OCI-LY3 (cell line): ENCODE results near the gene HELZ2.

Source experiments
- H2AFZ ChIP-seq: fragments of 200-600, 300-600 bp; shearing (Covaris generic); 2 replicates; pipeline ENCODE4 v1.6.0; 2014; ENCODE audit warnings: antibody characterized with exemption, low read depth, low read length
- H3K27ac ChIP-seq: fragments of 200-600, 300-600 bp; sonication (generic); 2 replicates; pipeline ENCODE4 v1.5.1; 2014; ENCODE audit warnings: mild to moderate bottlenecking, low read length, moderate library complexity, mixed read lengths
- H3K27me3 ChIP-seq: fragments of 200-600, 300-600 bp; sonication (generic); 2 replicates; pipeline ENCODE4 v1.6.1; 2014; ENCODE audit warnings: low read depth, low read length, mixed read lengths
- H3K36me3 ChIP-seq: fragments of 200-600, 300-600 bp; sonication (generic); replicated peaks from 2 replicates; pipeline ENCODE3; 2014; ENCODE audit warnings: low read depth, low read length, mixed read lengths
- H3K4me1 ChIP-seq: fragments of 300-600, 200-600 bp; sonication (generic); 2 replicates; pipeline ENCODE4 v1.6.1; 2014; ENCODE audit warnings: low read length, mixed read lengths
- H3K4me2 ChIP-seq: fragments of 200-600, 300-600 bp; sonication (generic); 2 replicates; pipeline ENCODE4 v1.6.1; 2014; ENCODE audit warnings: low read length, mixed read lengths
- H3K4me3 ChIP-seq: fragments of 300-600, 200-600 bp; sonication (generic); 2 replicates; pipeline ENCODE4 v1.5.1; 2014; ENCODE audit warnings: antibody characterized with exemption, mild to moderate bottlenecking, low read length, moderate library complexity
- H3K79me2 ChIP-seq: fragments of 300-600, 200-600 bp; shearing (Covaris generic); 2 replicates; pipeline ENCODE4 v1.6.1; 2014; ENCODE audit warnings: mild to moderate bottlenecking, low read length, mixed read lengths
- H3K9ac ChIP-seq: fragments of 300-600, 200-600 bp; shearing (Covaris generic); 2 replicates; pipeline ENCODE4 v1.6.0; 2014; ENCODE audit warnings: mild to moderate bottlenecking, low read length, moderate library complexity
- H3K9me3 ChIP-seq: fragments of 200-600, 300-600 bp; shearing (Covaris generic); 2 replicates; pipeline ENCODE4 v1.6.1; 2014; ENCODE audit warnings: low read length, mixed read lengths; ENCODE audit not compliant: insufficient read depth
- H4K20me1 ChIP-seq: fragments of 200-600, 300-600 bp; sonication (generic); 2 replicates; pipeline ENCODE4 v1.6.1; 2016; ENCODE audit warnings: low read length, mixed read lengths; ENCODE audit not compliant: insufficient read depth
- EZH2phosphoT487 ChIP-seq: fragments of 200-600 bp; shearing (Covaris generic); IDR thresholded peaks from 2 replicates; pipeline ENCODE4 v1.6.1; 2018; ENCODE audit warnings: antibody characterized with exemption, mixed run types, low read depth
- TF ChIP-seq, protein P1 (sequence below): fragments of 200-600, 300-600 bp; sonication (generic); IDR thresholded peaks from 2 replicates; pipeline ENCODE4 v1.5.1; 2014; ENCODE audit warnings: antibody characterized with exemption, low read length, low read depth

HELZ2 gene

DNA sequence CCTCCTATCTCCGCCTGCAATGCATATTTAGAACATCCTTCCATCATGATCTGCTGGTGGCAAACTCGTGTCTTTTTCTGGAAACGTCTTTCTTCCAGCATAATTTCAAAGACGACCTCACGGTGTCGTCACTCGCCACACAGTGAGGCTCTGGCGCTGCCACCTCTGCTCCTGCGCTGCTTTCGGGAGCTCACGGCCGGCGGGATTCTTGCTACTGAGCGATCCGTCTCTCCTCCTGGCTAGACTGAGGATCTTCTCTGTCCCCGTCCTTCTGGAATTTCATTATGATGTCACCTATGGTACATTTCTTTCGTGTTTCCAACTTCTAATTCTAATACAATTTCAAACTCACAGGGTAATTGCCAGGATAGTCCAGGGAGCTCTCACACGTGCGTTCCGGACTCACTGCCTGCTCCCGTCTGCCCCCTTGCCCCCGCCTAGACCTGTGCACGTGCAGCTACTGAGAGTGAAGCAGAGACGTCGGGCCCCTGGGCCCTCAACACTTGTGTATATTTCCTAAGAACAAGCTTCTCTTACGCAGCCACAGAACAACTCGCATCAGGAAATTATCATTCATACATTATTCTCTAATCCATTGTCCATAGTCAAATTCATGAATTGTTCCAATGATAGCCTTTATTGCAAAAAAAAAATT is 25.5 kb upstream of the HELZ2 start:
- H2AFZ ChIP-seq, result no peak overlapping the region
- TF ChIP-seq EZH2phosphoT487, result no peak
- TF ChIP-seq, protein P1, sequence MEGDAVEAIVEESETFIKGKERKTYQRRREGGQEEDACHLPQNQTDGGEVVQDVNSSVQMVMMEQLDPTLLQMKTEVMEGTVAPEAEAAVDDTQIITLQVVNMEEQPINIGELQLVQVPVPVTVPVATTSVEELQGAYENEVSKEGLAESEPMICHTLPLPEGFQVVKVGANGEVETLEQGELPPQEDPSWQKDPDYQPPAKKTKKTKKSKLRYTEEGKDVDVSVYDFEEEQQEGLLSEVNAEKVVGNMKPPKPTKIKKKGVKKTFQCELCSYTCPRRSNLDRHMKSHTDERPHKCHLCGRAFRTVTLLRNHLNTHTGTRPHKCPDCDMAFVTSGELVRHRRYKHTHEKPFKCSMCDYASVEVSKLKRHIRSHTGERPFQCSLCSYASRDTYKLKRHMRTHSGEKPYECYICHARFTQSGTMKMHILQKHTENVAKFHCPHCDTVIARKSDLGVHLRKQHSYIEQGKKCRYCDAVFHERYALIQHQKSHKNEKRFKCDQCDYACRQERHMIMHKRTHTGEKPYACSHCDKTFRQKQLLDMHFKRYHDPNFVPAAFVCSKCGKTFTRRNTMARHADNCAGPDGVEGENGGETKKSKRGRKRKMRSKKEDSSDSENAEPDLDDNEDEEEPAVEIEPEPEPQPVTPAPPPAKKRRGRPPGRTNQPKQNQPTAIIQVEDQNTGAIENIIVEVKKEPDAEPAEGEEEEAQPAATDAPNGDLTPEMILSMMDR, result no peak
- H3K4me1 ChIP-seq, result peaks cover 9% of the 10 kb centered on the region
- H3K36me3 ChIP-seq, result peaks cover 18% of the 10 kb centered on the region
- no peaks in the 10 kb centered on the region for H3K79me2 ChIP-seq
- H3K9me3 ChIP-seq, result no peaks in the 10 kb centered on the region
- H3K27me3 ChIP-seq, result no peaks in the 10 kb centered on the region
- no peak overlapping the region for H3K9ac ChIP-seq
- H3K4me2 ChIP-seq, result no peak overlapping the region
- no peaks in the 10 kb centered on the region for H4K20me1 ChIP-seq
- H3K27ac ChIP-seq, result no peak overlapping the region
- H3K4me3 ChIP-seq, result no peak overlapping the region

DNA sequence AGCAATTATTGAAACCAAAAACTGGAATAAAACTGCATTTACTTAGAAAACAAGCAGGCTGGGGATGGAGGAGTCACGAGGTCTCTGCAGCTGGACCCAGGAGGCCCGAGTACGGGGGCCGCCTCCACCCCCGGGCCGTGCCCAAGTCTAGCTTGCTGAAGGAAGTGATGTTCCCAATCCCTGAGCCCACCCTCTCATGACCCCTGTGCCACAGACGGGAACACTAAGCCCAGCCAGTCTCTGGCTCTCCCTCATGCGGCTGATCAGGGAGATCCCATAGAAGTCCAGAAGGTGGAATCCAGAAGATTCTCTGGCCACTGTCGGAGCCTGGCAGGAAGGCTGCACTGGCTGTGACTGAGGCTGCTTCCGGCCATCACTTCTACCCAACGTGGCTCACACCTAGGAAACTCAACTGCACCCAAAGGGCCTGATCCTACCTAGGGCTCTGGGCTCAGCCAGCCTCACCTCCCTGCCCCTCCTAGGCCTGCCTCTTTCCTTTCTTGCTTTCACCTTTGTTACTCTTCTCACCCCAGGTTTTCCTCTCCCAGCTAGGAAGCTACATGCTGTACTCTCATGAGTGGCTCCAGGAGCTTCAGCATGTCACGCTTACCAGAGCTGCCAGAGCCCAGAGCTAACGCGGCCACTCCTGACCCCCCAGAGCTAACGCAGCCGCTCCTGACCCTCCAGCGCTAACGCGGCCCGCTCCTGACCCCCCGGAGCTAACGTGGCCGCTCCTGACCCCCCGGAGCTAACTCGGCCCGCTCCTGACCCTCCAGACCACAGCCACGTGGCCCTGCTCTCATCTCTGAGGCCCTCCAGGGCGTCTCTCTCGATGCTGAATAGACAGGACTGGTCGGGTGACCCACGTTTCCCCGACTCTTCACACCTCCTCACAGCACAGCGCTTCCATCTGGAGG is 24.7 kb upstream of the HELZ2 start:
- Histone ChIP-seq H3K4me2 (no peak overlapping the region), H3K36me3 (peaks cover 18% of the 10 kb centered on the region), H4K20me1 (no peaks in the 10 kb centered on the region), H3K27me3 (no peaks in the 10 kb centered on the region), H3K9ac (no peak overlapping the region), H3K79me2 (no peaks in the 10 kb centered on the region), H3K4me3 (no peak overlapping the region), H3K27ac (no peak overlapping the region), H3K4me1 (peaks cover 9% of the 10 kb centered on the region), H2AFZ (no peak overlapping the region), H3K9me3 (no peaks in the 10 kb centered on the region)
- TF ChIP-seq, protein P1, result no peak
- no peak for TF ChIP-seq EZH2phosphoT487

DNA sequence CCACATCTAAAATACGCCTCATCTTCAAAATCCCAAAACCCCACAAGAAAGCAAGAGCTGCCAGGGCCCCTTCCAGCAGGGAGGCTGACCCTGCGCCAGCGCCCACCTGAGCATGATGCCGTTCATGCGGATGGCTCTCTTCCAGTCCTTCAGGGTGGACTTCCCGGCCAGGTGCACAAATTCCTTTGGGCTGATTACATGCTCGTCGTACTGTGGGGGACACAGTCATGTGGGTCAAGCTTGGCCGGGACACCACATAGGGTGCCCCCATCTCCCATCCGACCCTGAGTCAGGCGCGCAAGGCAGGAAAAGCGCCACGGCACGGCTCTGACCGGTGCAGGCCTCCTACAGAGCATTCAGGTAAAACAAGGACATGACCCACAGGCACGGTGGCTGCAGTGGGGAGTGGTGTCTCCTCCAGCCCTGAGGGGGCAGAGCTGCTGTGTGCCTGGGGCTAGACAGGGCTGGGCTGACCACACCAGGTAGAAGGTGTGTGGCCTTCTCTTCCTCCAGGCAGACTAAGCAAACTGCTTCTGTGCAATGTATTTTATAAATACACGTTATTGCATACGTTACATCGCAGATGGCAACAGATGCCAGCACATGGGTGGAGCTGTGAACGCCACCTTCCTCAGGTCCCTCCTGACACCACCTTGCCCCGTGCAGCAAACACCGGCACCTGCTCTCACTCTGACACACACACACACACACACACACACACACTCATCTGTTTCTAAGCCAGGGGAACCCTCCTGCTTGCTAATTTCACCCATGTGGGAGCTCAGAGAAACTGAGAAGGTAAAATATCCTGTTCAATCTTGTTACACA is 23.8 kb upstream of the HELZ2 start:
- H3K79me2 ChIP-seq, result no peaks in the 10 kb centered on the region
- no peaks in the 10 kb centered on the region for H3K9me3 ChIP-seq
- peaks cover 9% of the 10 kb centered on the region for H3K4me1 ChIP-seq
- H3K4me3 ChIP-seq, result no peak overlapping the region
- H3K9ac ChIP-seq, result no peak overlapping the region
- TF ChIP-seq EZH2phosphoT487, result no peak
- TF ChIP-seq, protein P1, result no peak
- H3K27ac ChIP-seq, result no peak overlapping the region
- H3K27me3 ChIP-seq, result no peaks in the 10 kb centered on the region
- H4K20me1 ChIP-seq, result no peaks in the 10 kb centered on the region
- H3K36me3 ChIP-seq, result peaks cover 16% of the 10 kb centered on the region
- H2AFZ ChIP-seq, result no peak overlapping the region
- no peak overlapping the region for H3K4me2 ChIP-seq

DNA sequence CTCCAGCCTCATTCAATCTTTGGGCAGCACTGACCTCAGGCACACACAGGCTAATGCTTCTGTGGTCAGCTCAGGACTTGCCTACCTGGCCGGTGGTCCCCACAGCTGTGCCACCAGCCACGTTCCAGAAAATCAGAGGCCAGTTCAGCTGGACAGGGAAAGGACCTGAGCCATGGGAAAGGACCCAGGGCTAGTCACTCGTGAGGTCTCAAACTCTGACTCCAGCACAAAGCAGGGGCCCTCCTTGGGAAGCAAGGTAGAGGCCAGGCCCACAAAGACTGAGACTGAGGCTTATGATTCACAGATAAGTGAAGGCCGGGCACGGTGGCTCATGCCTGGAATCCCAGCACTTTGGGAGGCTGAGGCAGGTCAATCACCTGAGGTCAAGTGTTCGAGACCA is 22.4 kb upstream of the HELZ2 start:
- Histone ChIP-seq H3K27ac (no peak overlapping the region), H3K4me3 (no peak overlapping the region), H3K27me3 (no peaks in the 10 kb centered on the region), H3K9ac (no peak overlapping the region), H4K20me1 (no peaks in the 10 kb centered on the region), H3K36me3 (peaks cover 6% of the 10 kb centered on the region), H3K9me3 (no peaks in the 10 kb centered on the region), H3K4me2 (no peak overlapping the region), H3K4me1 (no peaks in the 10 kb centered on the region), H2AFZ (no peak overlapping the region), H3K79me2 (no peaks in the 10 kb centered on the region)
- no peak for TF ChIP-seq EZH2phosphoT487
- TF ChIP-seq, protein P1, result no peak
